Adipose tissue (tissue), 3 donors: ENCODE measurements around the gene TSPOAP1. TPM values are rescaled to one million over a fixed set of nuclear protein-coding genes. Genes with fewer than 3 reads are reported as not detected.

Experiments
- H3K27ac ChIP-seq: one replicate; pipeline ENCODE4 v1.5.1; 2013; ENCODE audit warnings: low read depth, low read length
- WGBS, 3 donors: extraction: QIAGEN DNeasy Blood & Tissue Kit; methylation state at CpG; one replicate each; pipeline ENCODE4 v1.1.7; 2013; 5-methylcytosine and 5-hydroxymethylcytosine counted together
- polyA plus RNA-seq, 3 donors: library from polyadenylated mRNA; stranded (reverse); fragments of 200-250 nt; gene quantifications; one replicate each; pipeline ENCODE4 v1.2.3, GENCODE V29; 2013
- donor health status: healthy with polysubstance abuse.
- donor health status: Bipolar disorder and iron deficiency.
- donor health status: healthy.

TSPOAP1 gene
- polyA plus RNA-seq, 3 donors, result 4.4 to 11.9 (median 5.3) TPM

DNA sequence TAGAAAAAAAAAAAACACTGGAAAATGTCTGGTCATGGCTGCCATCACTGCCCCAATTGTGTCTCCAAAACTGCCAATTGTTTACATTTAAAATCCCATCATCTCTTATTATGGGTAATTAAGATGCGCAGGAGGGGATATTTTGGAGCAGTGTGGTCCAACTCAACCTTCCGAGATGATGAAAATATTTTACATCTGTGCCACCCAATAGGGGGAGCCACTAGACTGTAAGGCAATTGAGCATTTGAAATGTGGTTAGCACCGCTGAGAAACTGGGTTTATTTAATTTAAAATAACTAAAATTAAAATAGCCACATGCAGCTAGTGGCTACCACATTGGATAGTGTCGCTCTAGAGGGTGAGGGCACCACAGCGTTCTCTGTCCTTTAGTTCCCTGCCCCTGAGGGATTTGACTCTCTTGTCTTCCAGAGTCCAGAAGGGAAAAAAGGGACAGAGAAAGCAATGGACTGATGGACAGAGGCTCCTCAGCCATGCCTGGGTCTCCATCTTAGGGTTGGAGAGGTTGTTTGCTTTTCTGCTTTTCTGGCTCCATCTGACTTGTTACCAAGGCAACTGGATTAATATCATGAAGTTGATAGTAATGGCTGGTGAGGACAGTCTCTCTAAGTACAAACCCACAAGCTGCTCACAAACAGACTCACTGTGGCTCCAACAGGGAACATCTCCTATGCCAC lies 51.3 kb downstream of the TSPOAP1 start:
- WGBS, 3 donors, result 45 to 72% (median 49%) methylated on average over 5 of the region's 5 CpGs

DNA sequence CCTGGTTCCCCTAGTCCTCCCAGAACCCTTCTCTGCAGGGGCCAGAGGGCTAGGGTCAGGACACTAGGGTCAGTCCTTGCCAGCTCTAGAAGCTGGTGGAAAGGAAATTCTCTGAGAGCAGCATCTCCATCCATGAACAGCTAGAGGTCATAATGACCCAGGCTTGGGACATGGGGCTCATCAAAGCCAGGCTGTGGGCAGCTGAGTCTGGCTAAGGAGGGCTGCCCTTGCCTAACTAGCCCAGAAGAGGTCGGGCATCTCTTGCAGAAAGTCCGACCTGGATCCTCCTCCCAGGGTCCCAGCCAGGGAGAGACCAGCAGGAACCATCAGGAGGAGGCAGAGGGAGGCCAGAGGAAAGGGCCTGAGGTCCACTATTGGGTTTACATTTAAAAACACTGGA lies 52.2 kb downstream of the TSPOAP1 start:
- H3K27ac ChIP-seq, result no peak overlapping the region
- 33 to 42% (median 37%) methylated on average over 2 of the region's 2 CpGs for WGBS, 3 donors

More for the DNA sequence above, 51.3 kb downstream of the TSPOAP1 start:
- no peak overlapping the region for H3K27ac ChIP-seq

DNA sequence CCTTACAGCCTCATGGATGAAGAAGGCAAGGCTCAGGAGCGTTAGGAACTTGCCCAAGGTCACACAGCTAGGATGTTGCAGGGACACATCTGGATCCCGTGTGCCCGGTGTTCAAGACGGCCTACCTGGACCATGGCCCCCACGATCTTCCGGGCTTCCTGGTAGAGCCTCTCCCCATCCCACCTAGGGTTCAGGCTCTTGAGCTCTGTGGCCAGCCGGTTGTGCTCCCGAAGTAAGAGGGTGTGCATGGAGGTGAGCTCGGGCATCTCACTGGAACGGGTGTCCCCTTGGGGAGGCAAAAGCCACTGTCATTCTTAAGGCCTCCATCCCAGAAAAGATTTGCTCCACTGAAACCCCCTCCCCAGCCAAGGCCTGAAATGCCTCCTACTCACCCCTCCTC lies 53.2 kb downstream of the TSPOAP1 start:
- WGBS, 3 donors, result 54 to 81% (median 64%) methylated on average over 10 of the region's 10 CpGs
- no peak overlapping the region for H3K27ac ChIP-seq

DNA sequence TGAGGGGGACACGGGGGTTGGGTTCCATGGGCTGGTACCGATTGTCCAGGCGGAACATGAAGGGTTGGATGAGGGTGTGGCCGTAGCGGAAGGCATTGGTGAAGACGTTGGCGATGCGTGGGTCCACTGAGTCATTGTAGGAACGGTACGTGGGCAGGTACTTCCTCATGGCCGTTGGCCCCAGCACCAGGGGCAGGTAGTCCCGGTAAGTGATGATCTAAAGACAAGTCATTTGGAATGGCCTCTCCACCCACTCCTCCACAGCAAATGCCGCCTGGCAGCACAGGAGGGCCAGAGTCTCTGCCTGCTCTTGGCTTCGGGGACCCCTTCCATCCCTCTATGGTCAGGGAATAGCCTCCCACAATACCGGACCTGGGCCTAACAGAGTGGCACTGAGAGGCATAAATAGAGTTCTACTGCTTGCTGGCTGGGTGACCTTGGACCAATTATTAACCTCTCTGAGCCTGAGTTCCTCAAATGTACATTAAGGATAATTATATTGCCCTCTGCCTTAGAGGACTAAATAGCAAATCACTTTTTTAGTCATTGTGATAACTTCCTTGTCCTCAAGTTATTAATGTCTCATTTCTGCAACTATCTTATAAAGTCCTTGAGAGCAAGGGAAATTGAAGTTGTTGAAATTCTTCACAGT lies 55.0 kb downstream of the TSPOAP1 start:
- no peak overlapping the region for H3K27ac ChIP-seq
- WGBS, 3 donors, result 53 to 80% (median 63%) methylated on average over 15 of the region's 15 CpGs

DNA sequence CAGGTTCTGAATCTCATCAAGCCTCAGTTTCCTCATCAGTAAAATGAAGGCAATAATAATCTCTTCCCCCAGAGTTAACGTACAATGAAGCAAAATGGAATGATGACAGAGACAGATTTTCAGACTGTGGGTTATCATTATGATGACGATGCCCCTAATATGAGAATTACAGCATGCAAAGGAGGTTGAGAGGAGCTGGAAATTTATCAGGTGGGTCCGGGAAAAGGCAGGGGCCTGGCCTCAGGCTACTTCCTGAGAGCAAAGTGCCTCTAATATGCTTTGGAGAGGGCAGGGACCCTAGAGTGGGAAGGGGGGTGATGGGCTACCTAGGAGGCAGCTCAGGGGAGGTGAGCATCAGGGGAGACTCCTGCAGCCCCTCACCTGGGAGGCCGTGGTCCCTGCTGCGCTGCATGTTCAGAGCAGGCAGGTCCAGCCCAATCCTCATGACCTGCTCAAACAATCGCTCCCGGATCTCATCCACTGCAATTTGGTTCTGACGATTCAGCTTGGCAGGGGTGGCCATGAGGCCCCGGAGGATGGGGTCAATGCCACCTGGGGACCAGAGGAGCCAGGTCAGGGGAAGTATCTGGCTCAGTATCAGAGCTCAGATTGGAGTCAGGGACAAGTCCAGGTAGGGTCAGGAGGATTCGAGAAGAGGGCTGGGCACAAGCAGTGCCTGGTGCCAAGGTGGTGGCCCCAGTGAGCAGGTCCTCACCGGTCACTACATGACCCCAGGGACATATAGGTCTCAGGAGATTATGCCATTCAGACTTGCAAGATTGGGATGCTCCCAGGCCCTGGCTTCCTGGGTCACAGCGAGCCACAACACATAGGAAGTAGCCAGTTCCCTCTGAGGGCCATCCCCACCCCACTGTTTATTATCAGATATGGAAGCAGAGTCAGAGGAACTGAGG lies 56.0 kb downstream of the TSPOAP1 start:
- no peak overlapping the region for H3K27ac ChIP-seq
- WGBS, 3 donors, result 63 to 83% (median 71%) methylated on average over 12 of the region's 12 CpGs

DNA sequence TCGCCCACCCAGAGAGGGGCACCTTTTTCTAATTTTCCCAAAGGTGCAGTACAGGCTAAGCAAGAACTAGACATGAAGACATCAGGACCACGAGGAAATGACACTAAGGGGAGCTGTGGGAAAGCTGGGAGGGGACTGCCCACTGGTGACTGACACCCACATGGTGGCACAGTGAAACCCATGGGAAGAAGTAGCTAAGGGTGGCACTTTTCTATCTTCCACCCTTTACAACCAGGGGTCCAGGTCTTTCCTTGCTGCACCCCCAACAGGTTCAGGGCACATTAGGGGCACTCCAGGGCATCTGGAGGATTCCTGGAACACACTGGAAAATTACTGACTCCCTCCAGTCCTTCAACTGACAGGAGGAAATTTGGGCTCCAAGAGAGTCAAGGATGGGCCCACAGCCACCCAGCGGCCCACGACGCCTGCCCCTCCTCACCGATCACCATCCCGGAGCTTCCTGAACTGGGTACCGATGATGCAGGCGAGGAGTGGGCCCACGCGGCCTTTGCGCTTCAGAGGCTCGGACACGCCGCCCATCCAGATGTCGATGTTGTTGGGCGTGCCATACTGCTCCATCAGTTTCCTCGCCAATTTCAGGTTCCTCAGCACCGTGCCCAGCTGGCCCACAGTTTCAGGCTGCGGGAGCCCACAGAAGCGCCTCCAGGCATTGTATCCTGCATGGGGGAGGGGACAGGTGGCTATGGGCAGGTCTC lies 57.2 kb downstream of the TSPOAP1 start:
- no peak overlapping the region for H3K27ac ChIP-seq
- 71 to 88% (median 78%) methylated on average over 21 of the region's 21 CpGs for WGBS, 3 donors

DNA sequence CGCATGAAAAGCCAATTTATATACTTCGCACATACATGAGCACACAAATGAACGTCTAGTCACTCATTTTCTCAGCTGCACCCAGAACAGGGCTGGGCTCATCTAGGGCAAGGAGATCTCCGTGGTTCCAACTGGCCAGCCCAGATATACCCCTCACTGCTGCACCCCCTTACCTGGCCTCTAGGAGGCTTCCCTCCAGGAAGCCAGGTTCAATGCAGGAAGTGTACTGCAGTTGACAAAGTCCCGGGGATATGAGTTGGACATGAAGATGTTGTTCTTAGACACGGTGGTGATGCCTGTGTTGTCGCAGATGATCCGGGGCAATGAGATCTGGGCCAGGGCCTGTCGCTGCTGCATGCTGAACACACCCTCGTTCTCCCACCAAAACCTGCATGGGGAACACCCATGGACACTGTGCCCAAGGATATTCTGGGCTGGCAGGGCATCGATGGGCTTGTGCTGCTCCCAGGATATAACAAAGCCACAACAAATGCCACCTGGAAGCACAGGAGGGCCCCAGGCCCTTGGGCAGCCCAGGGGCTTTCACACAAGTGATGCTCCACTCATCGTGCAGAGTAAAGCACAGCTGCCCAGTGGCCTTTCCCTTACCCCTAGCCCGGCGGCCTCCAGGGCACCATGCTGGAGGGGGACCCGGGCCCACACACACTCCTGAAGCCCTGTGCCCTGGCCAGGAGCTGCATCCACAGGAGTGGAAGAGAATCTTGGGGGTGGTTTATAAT lies 57.9 kb downstream of the TSPOAP1 start:
- no peak overlapping the region for H3K27ac ChIP-seq
- 71 to 79% (median 71%) methylated on average over 15 of the region's 15 CpGs for WGBS, 3 donors

DNA sequence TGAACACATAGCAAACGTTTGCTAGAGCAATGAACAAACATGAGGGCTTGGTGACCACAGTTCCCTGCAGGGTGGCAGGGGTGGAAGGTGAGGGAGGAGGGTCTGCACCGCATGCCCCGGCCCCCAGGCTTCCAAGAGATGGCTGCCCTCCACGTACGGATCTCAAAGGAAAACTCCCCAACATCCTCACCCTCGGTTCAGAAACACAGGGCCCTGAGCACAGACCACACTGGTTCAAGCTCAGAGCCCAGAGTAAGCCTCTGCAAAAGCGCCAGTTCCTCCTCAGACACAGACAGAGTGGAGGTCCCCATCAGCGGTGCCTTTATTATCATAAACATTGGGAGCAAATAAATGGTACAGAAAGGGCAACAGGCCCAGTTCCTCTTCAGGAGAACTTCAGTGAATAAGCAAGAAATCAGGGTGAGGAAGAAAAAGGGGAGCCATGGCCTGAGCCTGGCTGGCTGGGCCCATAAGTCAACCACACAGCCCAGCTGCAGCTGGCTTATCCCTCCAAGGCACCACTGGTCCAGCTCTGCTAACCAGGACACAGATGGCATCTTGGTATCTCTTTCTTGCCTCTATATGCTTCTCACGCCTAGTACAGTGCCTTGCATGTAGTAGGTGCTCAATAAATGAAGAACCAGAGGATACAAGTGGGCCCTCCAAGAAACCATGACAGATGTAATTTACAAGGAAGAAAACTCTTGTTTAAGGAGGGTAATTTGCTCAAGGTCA lies 58.9 kb downstream of the TSPOAP1 start:
- H3K27ac ChIP-seq, result no peak overlapping the region
- WGBS, 3 donors, result 63 to 77% (median 71%) methylated on average over 9 of the region's 9 CpGs

DNA sequence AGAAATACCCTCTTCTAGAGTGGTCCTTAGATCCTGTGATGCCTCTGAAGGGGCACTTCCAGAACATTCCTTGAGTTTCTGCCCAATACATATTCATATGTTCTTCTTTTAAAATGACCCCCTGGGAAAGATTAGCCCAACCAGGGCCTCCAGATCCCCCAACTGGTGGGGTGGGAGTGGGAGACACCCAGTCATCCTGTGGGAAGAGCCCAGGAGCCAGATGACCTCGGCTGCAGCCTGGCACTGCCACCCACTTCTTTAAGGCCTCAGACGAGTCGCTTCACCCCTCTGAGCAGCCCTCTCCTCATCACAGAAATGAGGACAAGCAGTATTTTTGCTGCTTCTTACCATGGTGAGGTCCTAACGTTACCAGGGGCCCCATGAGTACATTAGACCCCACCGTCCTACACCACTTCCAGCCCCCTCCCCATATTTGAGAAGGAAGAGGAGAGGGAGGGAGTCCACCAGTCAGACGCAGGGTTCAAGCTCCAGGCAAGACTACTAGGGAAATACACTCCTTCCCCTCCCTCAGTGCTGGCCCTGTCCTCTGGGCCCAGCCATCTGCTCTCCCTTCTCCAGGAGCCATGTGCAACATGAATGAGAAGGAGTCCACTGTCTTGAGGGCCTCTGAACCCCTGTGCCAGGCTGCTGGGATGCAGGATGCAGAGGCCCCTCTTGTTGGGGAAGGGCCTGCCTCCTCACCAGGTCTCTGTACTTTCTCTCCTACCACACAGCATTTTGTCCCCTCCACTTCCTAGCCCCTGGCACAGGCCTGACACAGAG lies 59.6 kb downstream of the TSPOAP1 start:
- no peak overlapping the region for H3K27ac ChIP-seq
- WGBS, 3 donors, result 54 to 81% (median 64%) methylated on average over 6 of the region's 6 CpGs

DNA sequence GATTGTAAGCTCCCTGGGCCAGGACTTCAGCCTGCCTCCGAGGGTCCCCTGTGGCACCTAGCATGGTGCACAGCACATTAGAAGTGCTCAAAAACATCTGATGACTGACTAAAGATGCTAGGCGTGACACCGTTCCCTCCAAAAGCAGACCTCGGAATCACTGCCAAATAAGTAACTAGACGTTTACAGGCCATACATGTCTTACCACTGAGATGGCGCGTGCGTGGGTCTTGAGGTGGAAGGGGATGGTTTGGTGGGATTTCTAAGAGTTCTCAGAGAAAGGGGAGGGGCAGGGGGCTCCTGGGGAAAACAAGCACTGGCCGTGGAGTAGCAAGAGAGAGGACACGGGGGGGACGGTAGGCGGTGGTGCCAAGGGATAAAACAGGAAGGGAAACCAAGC lies 60.3 kb downstream of the TSPOAP1 start:
- 58 to 87% (median 76%) methylated on average over 12 of the region's 12 CpGs for whole genome bisulfite sequencing, 3 donors
- no peak overlapping the region for H3K27ac ChIP-seq

DNA sequence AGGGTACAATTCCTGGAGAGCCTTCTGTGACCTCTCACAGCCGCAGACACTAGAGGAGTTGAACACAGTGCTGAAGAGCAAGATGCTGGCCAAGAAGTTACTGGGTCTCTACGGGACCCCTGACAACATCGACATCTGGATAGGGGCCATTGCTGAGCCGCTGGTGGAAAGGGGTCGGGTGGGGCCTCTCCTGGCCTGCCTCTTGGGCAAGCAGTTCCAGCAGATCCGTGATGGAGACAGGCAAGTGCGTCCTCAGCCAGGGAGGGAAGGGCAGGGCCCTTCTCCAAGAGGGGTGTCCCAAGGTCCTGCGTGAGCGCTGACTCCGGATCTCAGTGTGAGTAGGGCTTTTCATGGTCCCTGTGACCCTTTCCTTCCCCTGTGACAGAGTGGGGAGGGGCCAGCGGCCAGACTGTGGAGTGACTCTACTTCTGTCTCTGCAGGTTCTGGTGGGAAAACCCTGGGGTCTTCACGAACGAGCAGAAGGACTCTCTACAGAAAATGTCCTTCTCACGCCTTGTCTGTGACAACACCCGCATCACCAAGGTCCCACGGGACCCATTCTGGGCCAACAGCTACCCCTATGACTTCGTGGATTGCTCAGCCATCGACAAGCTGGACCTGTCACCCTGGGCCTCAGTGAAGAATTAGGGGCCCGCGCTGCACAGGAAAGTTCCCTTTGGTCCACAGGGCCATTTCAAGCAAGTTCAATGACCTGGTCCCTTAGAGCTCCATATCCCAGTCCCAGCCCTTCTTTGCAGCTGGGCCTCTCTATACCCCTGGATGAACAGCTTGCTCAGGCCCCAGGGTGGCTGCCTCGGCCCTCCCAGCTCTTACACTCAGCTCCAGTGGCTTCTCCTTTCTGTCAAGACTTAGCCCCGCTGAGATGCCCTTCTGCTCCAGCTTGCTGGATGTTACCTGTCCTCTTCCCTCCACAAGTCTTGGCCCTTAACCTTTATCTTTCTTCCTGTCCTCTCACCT lies 61.0 kb downstream of the TSPOAP1 start:
- WGBS, 3 donors, result 55 to 83% (median 55%) methylated on average over 22 of the region's 22 CpGs
- H3K27ac ChIP-seq, result no peak overlapping the region

DNA sequence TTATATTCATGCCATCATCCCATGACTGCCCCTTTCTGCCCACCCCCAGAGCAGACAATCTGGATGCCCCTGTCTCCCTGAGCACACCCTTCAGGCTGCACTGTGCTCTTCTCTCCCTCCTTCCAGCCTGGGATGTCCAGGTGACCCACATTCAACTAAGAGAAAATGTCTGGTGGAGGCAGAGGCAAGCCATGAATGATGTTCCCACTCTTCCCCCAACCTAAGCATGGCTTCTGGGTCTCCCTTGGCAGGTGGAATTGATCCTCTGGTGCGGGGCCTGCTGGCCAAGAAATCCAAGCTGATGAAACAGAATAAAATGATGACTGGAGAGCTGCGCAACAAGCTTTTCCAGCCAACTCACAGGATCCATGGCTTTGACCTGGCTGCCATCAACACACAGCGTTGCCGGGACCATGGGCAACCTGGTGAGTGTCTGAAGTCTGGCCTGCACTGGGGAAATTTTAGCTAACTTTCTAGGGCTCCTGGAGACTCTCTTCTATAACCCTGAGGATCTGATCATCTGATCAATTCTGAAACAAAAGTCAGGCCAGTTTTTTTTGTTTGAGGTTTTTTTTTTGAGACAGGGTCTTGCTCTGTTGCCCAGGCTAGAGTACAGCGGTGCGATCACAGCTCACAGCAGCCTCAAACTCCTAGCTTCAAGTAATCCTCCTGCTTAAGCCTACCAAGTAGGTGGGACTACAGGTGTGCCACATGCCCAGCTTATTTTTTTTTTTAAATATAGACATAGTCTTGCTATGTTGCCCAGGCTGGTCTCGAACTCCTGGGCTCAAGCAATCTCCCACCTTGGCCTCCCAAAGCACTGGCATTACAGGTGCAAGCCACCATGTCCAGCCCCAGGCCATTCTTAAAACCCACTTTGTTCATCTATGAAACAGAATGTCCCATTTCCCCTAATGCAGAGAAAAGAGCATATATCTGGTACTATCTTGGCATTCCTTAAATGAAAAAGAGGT lies 62.4 kb downstream of the TSPOAP1 start:
- H3K27ac ChIP-seq, result no peak overlapping the region
- 76 to 95% (median 79%) methylated on average over 7 of the region's 7 CpGs for WGBS, 3 donors

DNA sequence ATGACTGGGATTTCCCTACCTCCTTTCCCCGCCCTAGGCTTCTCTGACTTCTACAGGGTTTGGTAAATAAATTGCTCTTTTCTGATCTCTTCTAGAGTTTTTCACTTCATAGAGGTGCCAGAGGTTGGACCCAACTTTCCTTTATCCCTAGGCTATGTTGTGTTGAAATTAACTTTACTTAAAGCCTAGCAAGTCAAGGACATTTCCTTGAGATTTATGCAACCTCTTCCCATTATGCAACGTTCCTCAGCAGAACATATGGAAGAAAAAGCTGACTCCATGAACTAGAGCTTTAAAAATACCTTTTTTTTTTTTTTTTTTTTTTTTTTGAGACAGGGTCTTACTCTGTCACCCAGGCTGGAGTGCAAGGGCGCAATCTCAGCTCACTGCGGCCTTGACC lies 63.3 kb downstream of the TSPOAP1 start:
- no peak overlapping the region for H3K27ac ChIP-seq
- WGBS, 3 donors, result 67 to 81% (median 70%) methylated on average over 4 of the region's 4 CpGs

DNA sequence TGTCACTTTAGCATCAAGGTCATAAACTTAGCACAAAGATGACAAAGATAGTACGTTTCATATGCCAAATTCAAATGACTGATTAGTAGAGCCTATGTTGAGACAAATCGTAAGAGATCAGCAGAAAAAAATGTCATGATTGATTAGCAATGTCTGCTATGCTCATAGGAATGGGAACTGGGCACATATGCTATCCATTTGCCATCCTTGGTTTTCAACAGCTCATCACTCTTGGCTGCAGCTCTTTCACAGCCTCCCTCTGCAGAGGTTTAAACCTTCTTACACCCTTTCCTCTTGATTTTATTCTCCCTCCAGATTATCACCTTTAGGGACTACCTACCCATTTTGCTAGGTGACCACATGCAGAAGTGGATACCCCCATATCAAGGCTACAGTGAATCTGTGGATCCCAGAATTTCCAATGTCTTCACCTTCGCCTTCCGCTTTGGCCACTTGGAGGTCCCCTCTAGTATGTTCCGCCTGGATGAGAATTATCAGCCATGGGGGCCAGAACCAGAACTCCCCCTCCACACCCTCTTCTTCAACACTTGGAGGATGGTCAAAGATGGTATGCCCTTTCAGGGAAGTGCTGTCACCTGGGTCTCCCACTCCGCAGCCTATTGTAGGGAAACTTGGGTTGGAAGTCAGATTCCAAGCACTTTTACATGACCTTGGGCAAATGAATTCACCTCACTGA lies 64.0 kb downstream of the TSPOAP1 start:
- WGBS, 3 donors, result 69 to 79% (median 79%) methylated on average over 6 of the region's 6 CpGs
- no peak overlapping the region for H3K27ac ChIP-seq
